ENCODE results near the gene SELENOK. TPM values are rescaled to one million over a fixed set of nuclear protein-coding genes. Genes with fewer than 3 reads are reported as not detected.

The SELENOK gene
- 100 to 1,000 TPM in 1 of 4 donors, 10 to 100 TPM in 3; 56.4 to 115 (median 70.8) TPM for polyA plus RNA-seq
- long read RNA-seq, donor 1, result 0 reads
- long read RNA-seq, donor 2, transcript SELENOK-204 (5 exons, 1,633 nt), result major isoform, 30 of 31 reads
- long read RNA-seq, donor 2, partial matches to known transcripts, result 0 of 31 reads
- long read RNA-seq, donor 2, other reads (novel, unspliced or antisense), result 0 of 31 reads
- long read RNA-seq, donor 3, transcript SELENOK-204 (5 exons, 1,633 nt), result major isoform, 28 of 31 reads
- long read RNA-seq, donor 3, partial matches to known transcripts, result 0 of 31 reads
- long read RNA-seq, donor 3, other reads (novel, unspliced or antisense), result 0 of 31 reads
- long read RNA-seq, donor 4, partial matches to known transcripts, result 0 of 1 reads
- long read RNA-seq, donor 4, other reads (novel, unspliced or antisense), result 0 of 1 reads
- long read RNA-seq, donor 5, transcript SELENOK-204 (5 exons, 1,633 nt), result major isoform, 13 of 14 reads
- long read RNA-seq, donor 5, partial matches to known transcripts, result 0 of 14 reads
- long read RNA-seq, donor 5, other reads (novel, unspliced or antisense), result 0 of 14 reads
- long read RNA-seq, donor 6, transcript SELENOK-204 (5 exons, 1,633 nt), result major isoform, 51 of 59 reads
- long read RNA-seq, donor 6, partial matches to known transcripts, result 5 of 59 reads
- long read RNA-seq, donor 6, other reads (novel, unspliced or antisense), result 0 of 59 reads
- long read RNA-seq, donor 7, result 0 reads
- long read RNA-seq, donor 8, transcript SELENOK-204 (5 exons, 1,633 nt), result major isoform, 5 of 6 reads
- long read RNA-seq, donor 8, partial matches to known transcripts, result 0 of 6 reads
- long read RNA-seq, donor 8, other reads (novel, unspliced or antisense), result 0 of 6 reads
- long read RNA-seq, donor 9, transcript SELENOK-204 (5 exons, 1,633 nt), result major isoform, 15 of 15 reads
- long read RNA-seq, donor 9, partial matches to known transcripts, result 0 of 15 reads
- long read RNA-seq, donor 9, other reads (novel, unspliced or antisense), result 0 of 15 reads
- long read RNA-seq, donor 10, transcript SELENOK-204 (5 exons, 1,633 nt), result major isoform, 55 of 66 reads
- long read RNA-seq, donor 10, partial matches to known transcripts, result 5 of 66 reads
- long read RNA-seq, donor 10, other reads (novel, unspliced or antisense), result 0 of 66 reads

- H3K27me3 ChIP-seq (ENCODE audit: control insufficient read depth in 3 of 3, insufficient read depth in 3 of 3, low read length in 3 of 3), result no peaks in the 10 kb centered on the region
- peak within 1 kb of the TSS; percentile 97 to 99 (median 99) for H3K27ac ChIP-seq (ENCODE audit: low read depth in 1 of 3, low read length in 2 of 3)
- FAIRE-seq (peak; percentile 95), DNase-seq (peak; percentile 99 to 100)
- H3K4me1 ChIP-seq (ENCODE audit: control insufficient read depth in 3 of 3, insufficient read depth in 2 of 3, low read depth in 1 of 3, low read length in 2 of 3), result peaks cover 2 to 14% (median 12%) of the 10 kb centered on the region in 3 donors
- peak within 1 kb of the TSS; percentile 83 to 92 (median 87) for H3K4me3 ChIP-seq (ENCODE audit: low read depth in 1 of 3, low read length in 3 of 3)
- H3K9me3 ChIP-seq (ENCODE audit: control insufficient read depth in 2 of 2, insufficient read depth in 1 of 2, low read depth in 1 of 2, low read length in 1 of 2), result no peaks in the 10 kb centered on the region
- 0% methylated on average over 73 of the region's 73 CpGs for WGBS, 3 donors
- H3K36me3 ChIP-seq (ENCODE audit: control insufficient read depth in 3 of 3, insufficient read depth in 2 of 3, low read depth in 1 of 3, low read length in 3 of 3), result peaks cover 0 to 3% (median 2%) of the 10 kb centered on the region in 3 donors
Measured at GRCh38 chr3:53891497-53892285, at the start of gene SELENOK. Gene SELENOK, minus strand, starts transcription at chr3:53891859.

GRCh38 chr3:53941184-53941583 is 49.5 kb upstream of the SELENOK start:
- H3K27ac ChIP-seq (ENCODE audit: low read depth in 1 of 3, low read length in 2 of 3), result no peak overlapping the region
- WGBS, 3 donors, result 75 to 80% (median 78%) methylated on average over 6 of the region's 6 CpGs
- H3K36me3 ChIP-seq (ENCODE audit: control insufficient read depth in 3 of 3, insufficient read depth in 2 of 3, low read depth in 1 of 3, low read length in 3 of 3), result no peaks in the 10 kb centered on the region
- H3K27me3 ChIP-seq (ENCODE audit: control insufficient read depth in 3 of 3, insufficient read depth in 3 of 3, low read length in 3 of 3), result peaks cover 0 to 8% (median 5%) of the 10 kb centered on the region in 3 donors
- no peak overlapping the region for H3K4me3 ChIP-seq (ENCODE audit: low read depth in 1 of 3, low read length in 3 of 3)
- no peaks in the 10 kb centered on the region for H3K4me1 ChIP-seq (ENCODE audit: control insufficient read depth in 3 of 3, insufficient read depth in 2 of 3, low read depth in 1 of 3, low read length in 2 of 3)
- FAIRE-seq (no peak), DNase-seq (no peak)
- no peaks in the 10 kb centered on the region for H3K9me3 ChIP-seq (ENCODE audit: control insufficient read depth in 2 of 2, insufficient read depth in 1 of 2, low read depth in 1 of 2, low read length in 1 of 2)

GRCh38 chr3:53940623-53941022 is 49.0 kb upstream of the SELENOK start:
- no peak overlapping the region for H3K4me3 ChIP-seq (ENCODE audit: low read depth in 1 of 3, low read length in 3 of 3)
- H3K27ac ChIP-seq (ENCODE audit: low read depth in 1 of 3, low read length in 2 of 3), result no peak overlapping the region
- FAIRE-seq (no peak), DNase-seq (no peak)
- no peaks in the 10 kb centered on the region for H3K4me1 ChIP-seq (ENCODE audit: control insufficient read depth in 3 of 3, insufficient read depth in 2 of 3, low read depth in 1 of 3, low read length in 2 of 3)
- peaks cover 0 to 4% of the 10 kb centered on the region in 2 donors for H3K9me3 ChIP-seq (ENCODE audit: control insufficient read depth in 2 of 2, insufficient read depth in 1 of 2, low read depth in 1 of 2, low read length in 1 of 2)
- 9 to 33% (median 16%) methylated on average over 1 of the region's 1 CpG for WGBS, 3 donors
- no peaks in the 10 kb centered on the region for H3K36me3 ChIP-seq (ENCODE audit: control insufficient read depth in 3 of 3, insufficient read depth in 2 of 3, low read depth in 1 of 3, low read length in 3 of 3)
- peaks cover 0 to 8% (median 5%) of the 10 kb centered on the region in 3 donors for H3K27me3 ChIP-seq (ENCODE audit: control insufficient read depth in 3 of 3, insufficient read depth in 3 of 3, low read length in 3 of 3)

- H3K4me3 ChIP-seq (ENCODE audit: low read depth in 1 of 3, low read length in 3 of 3), result no peak overlapping the region
- H3K27ac ChIP-seq (ENCODE audit: low read depth in 1 of 3, low read length in 2 of 3), result no peak overlapping the region
- H3K4me1 ChIP-seq (ENCODE audit: control insufficient read depth in 3 of 3, insufficient read depth in 2 of 3, low read depth in 1 of 3, low read length in 2 of 3), result no peaks in the 10 kb centered on the region
- FAIRE-seq, result no peak
- 63 to 73% (median 71%) methylated on average over 1 of the region's 1 CpG for WGBS, 3 donors
- peaks cover 0 to 8% (median 5%) of the 10 kb centered on the region in 3 donors for H3K27me3 ChIP-seq (ENCODE audit: control insufficient read depth in 3 of 3, insufficient read depth in 3 of 3, low read length in 3 of 3)
- peaks cover 0 to 7% of the 10 kb centered on the region in 2 donors for H3K9me3 ChIP-seq (ENCODE audit: control insufficient read depth in 2 of 2, insufficient read depth in 1 of 2, low read depth in 1 of 2, low read length in 1 of 2)
- DNase-seq, result no peak
- H3K36me3 ChIP-seq (ENCODE audit: control insufficient read depth in 3 of 3, insufficient read depth in 2 of 3, low read depth in 1 of 3, low read length in 3 of 3), result no peaks in the 10 kb centered on the region
Measured at GRCh38 chr3:53939813-53940212, 48.2 kb upstream of the SELENOK start.

- peaks cover 0 to 7% of the 10 kb centered on the region in 2 donors for H3K9me3 ChIP-seq (ENCODE audit: control insufficient read depth in 2 of 2, insufficient read depth in 1 of 2, low read depth in 1 of 2, low read length in 1 of 2)
- no peaks in the 10 kb centered on the region for H3K36me3 ChIP-seq (ENCODE audit: control insufficient read depth in 3 of 3, insufficient read depth in 2 of 3, low read depth in 1 of 3, low read length in 3 of 3)
- FAIRE-seq (no peak), DNase-seq (no peak)
- no peak overlapping the region for H3K4me3 ChIP-seq (ENCODE audit: low read depth in 1 of 3, low read length in 3 of 3)
- no peak overlapping the region for H3K27ac ChIP-seq (ENCODE audit: low read depth in 1 of 3, low read length in 2 of 3)
- no peaks in the 10 kb centered on the region for H3K4me1 ChIP-seq (ENCODE audit: control insufficient read depth in 3 of 3, insufficient read depth in 2 of 3, low read depth in 1 of 3, low read length in 2 of 3)
- 32 to 33% (median 32%) methylated on average over 10 of the region's 10 CpGs for WGBS, 3 donors
- H3K27me3 ChIP-seq (ENCODE audit: control insufficient read depth in 3 of 3, insufficient read depth in 3 of 3, low read length in 3 of 3), result peaks cover 0 to 8% (median 5%) of the 10 kb centered on the region in 3 donors
Measured at GRCh38 chr3:53939086-53939582, 47.5 kb upstream of the SELENOK start.

- Histone ChIP-seq H3K36me3 (ENCODE audit: control insufficient read depth in 3 of 3, insufficient read depth in 2 of 3, low read depth in 1 of 3, low read length in 3 of 3) (no peaks in the 10 kb centered on the region), H3K27ac (ENCODE audit: low read depth in 1 of 3, low read length in 2 of 3) (no peak overlapping the region), H3K9me3 (ENCODE audit: control insufficient read depth in 2 of 2, insufficient read depth in 1 of 2, low read depth in 1 of 2, low read length in 1 of 2) (peaks cover 0 to 7% of the 10 kb centered on the region in 2 donors), H3K27me3 (ENCODE audit: control insufficient read depth in 3 of 3, insufficient read depth in 3 of 3, low read length in 3 of 3) (peaks cover 0 to 8% (median 5%) of the 10 kb centered on the region in 3 donors), H3K4me1 (ENCODE audit: control insufficient read depth in 3 of 3, insufficient read depth in 2 of 3, low read depth in 1 of 3, low read length in 2 of 3) (no peaks in the 10 kb centered on the region), H3K4me3 (ENCODE audit: low read depth in 1 of 3, low read length in 3 of 3) (no peak overlapping the region)
- FAIRE-seq (no peak), DNase-seq (peak; percentile 46 to 58)
- 5 to 11% (median 7%) methylated on average over 2 of the region's 2 CpGs for WGBS, 3 donors
Measured at GRCh38 chr3:53938645-53939044, 47.0 kb upstream of the SELENOK start.

- no peak overlapping the region for H3K4me3 ChIP-seq (ENCODE audit: low read depth in 1 of 3, low read length in 3 of 3)
- DNase-seq, result no peak
- H3K27me3 ChIP-seq (ENCODE audit: control insufficient read depth in 3 of 3, insufficient read depth in 3 of 3, low read length in 3 of 3), result peaks cover 0 to 8% (median 5%) of the 10 kb centered on the region in 3 donors
- H3K9me3 ChIP-seq (ENCODE audit: control insufficient read depth in 2 of 2, insufficient read depth in 1 of 2, low read depth in 1 of 2, low read length in 1 of 2), result peaks cover 0 to 7% of the 10 kb centered on the region in 2 donors
- H3K27ac ChIP-seq (ENCODE audit: low read depth in 1 of 3, low read length in 2 of 3), result no peak overlapping the region
- no peaks in the 10 kb centered on the region for H3K36me3 ChIP-seq (ENCODE audit: control insufficient read depth in 3 of 3, insufficient read depth in 2 of 3, low read depth in 1 of 3, low read length in 3 of 3)
- no peak for FAIRE-seq
- H3K4me1 ChIP-seq (ENCODE audit: control insufficient read depth in 3 of 3, insufficient read depth in 2 of 3, low read depth in 1 of 3, low read length in 2 of 3), result no peaks in the 10 kb centered on the region
- WGBS, 3 donors, result 86 to 90% (median 88%) methylated on average over 1 of the region's 1 CpG
Measured at GRCh38 chr3:53936347-53936746, 44.7 kb upstream of the SELENOK start.

Data from small intestine (tissue), 16 donors.